Hematopoietic multipotent progenitor cell treated with erythropoietin and hydrocortisone succinate and interleukin-3 and kit ligand, for 4 days (in vitro differentiated cells): ENCODE data around the gene GMPS.
"Not testable (repeated sequence)": the region's sequence is repeated elsewhere in the genome, so short reads cannot be mapped to it uniquely, and the experiment has no call there.

ENCODE experiments used
- DNase-seq: peaks from one replicate; pipeline ENCODE4 v3.0.0-alpha.2; 2015

Gene GMPS

DNA sequence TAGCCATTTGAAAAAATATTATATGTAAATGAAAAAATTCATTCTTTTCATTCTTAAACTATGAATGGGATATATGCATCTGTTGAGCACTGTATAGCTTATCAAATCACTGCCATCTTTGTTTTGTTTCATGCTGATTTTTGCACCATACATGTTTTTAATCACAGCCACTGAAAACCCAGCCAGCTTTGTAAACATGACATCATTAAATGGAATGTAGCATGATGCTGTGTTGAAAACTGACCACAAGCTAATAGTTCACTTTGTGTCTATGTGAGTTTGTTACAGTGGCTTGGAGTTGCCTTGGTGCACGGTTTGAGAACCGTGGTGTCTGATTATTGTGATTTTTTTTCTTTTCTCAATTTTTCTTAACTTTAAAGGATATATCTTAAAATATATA, 75.7 kb downstream of the GMPS start:
- DNase-seq: no peak

- DNase-seq: no peak
Measured at GRCh38 chr3:155948476-155948875, 78.0 kb downstream of the GMPS start.

GRCh38 chr3:155949453-155950217, 79.2 kb downstream of the GMPS start:
- DNase-seq: no peak

- DNase-seq: no peak
Measured at GRCh38 chr3:155956508-155957411, 86.3 kb downstream of the GMPS start.

- DNase-seq: no peak
Measured at GRCh38 chr3:155957412-155957880, 87.0 kb downstream of the GMPS start.

DNA sequence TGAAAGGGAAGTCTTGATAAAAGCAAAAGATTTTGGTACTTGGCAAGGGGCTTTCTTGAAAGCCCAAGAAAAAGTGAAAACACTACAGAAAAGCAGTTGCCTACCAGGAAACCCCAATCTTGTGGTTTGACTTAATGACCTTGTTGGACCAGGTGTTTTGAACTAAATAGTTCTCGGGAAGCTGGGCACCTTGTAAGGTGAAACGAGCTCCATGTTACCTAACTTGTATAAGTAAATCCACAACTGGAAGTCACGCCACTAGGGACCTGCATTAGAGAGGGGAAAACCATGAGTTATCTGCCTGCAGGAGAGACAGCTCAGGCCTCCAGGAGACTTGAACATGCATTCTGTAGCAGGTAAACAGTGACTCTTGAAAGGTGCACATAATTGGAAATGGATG, 88.2 kb downstream of the GMPS start:
- DNase-seq: no peak

- DNase-seq: no peak
Measured at GRCh38 chr3:155960060-155960459, 89.6 kb downstream of the GMPS start.

GRCh38 chr3:155961044-155961443, 90.6 kb downstream of the GMPS start:
- DNase-seq: not testable (repeated sequence)

- no peak for DNase-seq
Measured at GRCh38 chr3:155963570-155963969, 93.1 kb downstream of the GMPS start.

DNA sequence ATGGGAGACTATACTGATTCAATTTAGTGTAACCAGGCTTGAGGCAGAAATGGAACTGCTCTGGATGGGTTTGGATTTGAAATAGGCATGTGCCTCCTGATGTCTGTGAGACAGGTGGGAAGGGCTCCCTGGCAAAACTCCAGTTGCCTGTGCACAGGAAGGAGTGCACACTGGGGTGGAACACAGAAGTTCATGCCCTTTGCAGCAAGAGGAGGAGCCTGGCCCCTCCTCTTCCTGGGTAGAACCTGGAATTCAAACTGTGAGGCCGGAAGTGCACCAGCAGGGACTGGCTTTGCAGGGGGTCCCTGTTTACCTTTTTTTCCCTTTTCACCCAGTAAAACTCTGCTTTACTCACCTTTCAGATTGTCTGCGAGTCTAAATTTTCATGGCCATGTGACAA, 99.9 kb downstream of the GMPS start:
- no peak for DNase-seq

DNA sequence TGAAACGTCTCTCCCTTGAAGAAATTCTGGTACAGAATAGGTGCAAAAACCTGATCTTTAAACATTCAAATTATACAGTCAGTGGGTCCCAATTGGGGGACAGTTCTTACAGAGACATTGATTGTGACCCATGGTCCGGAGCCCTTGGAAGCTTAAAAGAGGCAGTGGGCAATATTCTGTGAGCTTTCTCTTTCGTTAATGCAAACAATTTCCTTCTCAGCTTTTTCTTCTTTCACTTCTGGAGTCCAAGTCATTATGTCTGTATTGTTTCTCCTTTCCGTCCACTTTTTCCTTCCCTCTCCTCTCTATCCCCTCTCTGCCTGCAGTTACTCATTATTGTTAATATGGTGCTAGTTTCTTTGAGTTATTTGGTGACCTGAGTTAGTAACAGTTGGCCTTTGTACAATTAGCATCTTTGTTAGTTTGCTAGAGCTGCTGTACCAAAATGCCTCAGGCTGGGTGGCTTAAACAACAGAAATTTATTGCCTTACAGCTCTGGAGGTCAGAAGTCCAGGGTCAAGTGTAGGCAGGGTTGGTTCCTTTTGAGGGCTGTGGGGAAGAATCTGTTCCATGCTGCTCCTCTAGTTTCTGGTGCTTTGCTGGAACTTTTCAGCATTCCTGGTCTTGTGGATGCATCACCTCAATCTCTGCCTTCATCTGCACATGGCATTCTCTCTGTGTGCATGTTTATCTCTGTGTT, 102.6 kb downstream of the GMPS start:
- no peak for DNase-seq

DNA sequence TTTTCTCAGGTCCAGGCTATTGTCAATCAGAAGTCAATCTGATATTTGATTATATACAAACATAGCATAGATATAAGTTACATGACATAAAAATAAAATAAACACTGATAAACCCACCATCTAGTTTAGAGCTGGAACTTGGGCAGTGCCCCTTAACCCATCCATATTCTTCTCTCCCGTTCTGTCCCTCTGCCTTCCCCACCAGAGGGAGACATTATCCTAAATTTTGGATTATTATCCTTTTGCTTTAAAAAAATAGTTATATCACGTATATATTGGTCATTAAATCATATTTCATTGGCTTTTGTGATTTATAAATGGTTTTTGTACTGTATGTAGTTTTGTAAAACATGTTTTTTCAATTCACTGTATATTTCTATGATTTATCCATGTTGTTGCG, 107.9 kb downstream of the GMPS start:
- DNase-seq: peak; percentile 18

DNA sequence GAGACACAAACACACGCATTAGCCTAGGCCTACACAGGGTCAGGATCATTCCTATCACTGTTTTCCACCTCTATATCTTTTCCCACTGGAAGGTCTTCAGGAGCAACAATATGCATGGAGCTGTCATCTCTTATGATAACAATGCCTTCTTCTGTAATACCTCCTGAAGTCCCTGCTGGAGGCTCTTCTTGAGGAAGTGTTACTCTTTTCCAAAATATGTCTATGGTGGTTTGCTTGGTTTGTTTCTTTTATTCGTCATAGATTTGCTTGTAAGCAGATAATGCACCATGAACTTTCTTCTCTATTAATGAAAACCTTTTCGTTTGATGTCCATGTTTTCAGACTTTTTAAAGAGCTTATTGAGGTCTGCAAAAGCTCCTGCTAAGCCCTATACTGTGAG, 109.3 kb downstream of the GMPS start:
- DNase-seq: no peak

DNA sequence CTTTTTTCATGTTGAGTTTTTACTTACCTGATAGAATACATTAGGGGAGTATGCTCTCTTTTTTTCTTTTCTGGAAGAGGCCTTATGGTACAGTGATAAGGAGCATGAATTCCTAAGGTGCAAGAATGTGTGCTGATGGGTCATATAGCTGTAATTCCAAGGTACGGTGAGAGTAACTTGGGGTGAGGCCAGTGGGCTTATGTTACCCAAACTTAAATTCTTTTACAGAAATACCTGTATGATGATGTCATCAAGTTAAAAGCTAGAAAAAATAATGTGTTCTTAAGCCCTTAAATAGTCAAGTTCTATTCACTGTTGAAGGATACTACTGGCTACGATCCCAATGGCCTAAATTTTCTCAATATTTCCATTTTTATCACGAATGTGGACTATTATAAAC, 111.2 kb downstream of the GMPS start:
- DNase-seq: no peak

GRCh38 chr3:155983834-155984474, 113.5 kb downstream of the GMPS start:
- peak; percentile 16 for DNase-seq

DNA sequence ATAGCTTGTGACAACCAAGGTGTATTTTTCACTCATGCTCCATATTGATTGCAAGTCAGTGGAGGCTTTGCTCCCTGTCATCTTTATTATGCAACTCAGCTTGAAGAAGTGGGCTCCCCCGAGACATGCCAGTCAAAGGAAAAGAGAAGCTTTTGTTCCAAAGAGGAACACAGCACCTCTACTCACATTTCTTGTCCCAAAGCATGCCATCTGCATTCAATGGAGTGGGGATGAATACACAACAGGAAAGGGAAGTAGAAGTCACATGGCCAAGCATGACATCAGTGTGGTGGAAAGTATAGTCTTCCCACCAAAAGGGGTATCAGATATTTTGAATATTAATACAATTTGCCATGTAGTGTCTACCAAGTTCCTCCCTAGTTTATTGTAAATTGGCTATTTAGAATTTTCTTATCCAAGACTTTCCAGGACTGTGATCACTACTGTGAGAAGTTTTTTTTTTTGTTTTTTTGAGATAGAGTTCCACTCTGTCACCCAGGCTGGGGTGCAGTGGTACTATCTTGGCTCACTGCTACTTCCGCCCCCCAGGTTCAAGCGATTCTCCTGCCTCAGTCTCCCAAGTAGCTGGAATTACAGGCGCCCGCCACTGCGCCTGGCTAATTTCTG, 114.5 kb downstream of the GMPS start:
- DNase-seq: peak; percentile 9

DNA sequence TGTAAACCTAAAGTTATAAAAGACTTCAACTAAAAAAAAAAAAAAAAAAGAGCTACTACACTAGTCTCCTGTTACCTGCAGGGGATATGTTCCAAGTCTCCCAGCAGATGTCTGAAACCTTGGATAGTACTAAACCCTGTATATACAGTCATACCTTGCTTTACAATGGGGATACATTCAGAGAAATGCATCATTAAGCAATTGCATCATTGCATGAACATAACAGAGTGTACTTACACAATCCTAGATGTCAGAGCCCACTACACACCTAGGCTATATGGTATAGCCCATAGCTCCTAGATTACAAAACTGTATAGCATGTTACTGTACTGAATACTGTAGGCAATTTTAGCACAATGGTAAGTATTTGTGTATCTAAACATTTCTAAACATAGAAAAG, 119.1 kb downstream of the GMPS start:
- DNase-seq: no peak

GRCh38 chr3:155991212-155991611, 120.8 kb downstream of the GMPS start:
- no peak for DNase-seq

- DNase-seq: no peak
Measured at GRCh38 chr3:155991847-155992246, 121.4 kb downstream of the GMPS start.
